Fibroblast of the conjunctiva (primary cell): ENCODE measurements around the gene SNX25.
"Not testable (repeated sequence)": the region's sequence is repeated elsewhere in the genome, so short reads cannot be mapped to it uniquely, and the experiment has no call there.

Source experiments
- DNase-seq: peaks from one replicate; pipeline ENCODE4 v3.0.0-alpha.2; 2010; ENCODE audit warnings: low read depth

SNX25 gene

DNA sequence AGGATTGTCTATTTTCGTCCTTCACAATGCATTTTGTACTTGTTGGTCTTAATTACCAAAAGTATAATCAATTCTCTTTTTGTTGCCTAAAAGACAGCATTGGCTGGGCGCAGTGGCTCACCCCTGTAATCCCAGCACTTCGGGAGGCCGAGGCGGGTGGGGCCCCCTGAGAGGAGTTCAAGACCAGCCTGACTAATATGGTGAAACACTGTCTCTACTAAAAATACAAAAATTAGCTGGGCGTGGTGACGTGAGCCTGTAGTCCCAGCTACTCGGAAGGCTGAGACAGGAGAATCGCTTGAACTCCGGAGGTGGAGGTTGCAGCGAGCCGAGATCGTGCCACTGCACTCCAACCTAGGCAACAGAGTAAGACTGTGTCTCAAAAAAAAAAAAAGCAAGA lies 4.3 kb upstream of the SNX25 start:
- not testable (repeated sequence) for DNase-seq

- no peak for DNase-seq
These were observed 3.6 kb upstream of the SNX25 start for GRCh38 chr4:185205697-185206342.

DNA sequence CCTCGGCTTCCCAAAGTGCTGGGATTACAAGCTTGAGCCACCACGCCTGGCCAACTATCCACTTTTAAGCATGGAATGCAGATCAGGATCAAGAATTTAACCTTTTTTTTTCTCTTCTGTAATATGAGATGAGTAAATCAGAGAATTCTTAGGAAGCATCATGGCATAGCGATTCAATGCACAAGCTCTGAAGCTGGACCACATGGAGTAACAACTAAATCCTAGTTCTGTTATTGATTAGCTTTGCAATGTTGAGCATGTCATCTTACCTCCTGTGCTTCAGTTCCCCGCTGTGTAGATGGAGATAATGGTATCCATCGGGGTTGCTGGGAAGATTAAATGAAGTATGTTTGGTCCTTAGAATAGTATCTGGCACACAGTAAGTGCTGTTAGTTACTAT lies 1.9 kb upstream of the SNX25 start:
- no peak for DNase-seq

- not testable (repeated sequence) for DNase-seq
These were observed 379 bp downstream of the SNX25 start for GRCh38 chr4:185209852-185210101.

GRCh38 chr4:185210102-185210981 lies 944 bp downstream of the SNX25 start:
- DNase-seq: no peak

DNA sequence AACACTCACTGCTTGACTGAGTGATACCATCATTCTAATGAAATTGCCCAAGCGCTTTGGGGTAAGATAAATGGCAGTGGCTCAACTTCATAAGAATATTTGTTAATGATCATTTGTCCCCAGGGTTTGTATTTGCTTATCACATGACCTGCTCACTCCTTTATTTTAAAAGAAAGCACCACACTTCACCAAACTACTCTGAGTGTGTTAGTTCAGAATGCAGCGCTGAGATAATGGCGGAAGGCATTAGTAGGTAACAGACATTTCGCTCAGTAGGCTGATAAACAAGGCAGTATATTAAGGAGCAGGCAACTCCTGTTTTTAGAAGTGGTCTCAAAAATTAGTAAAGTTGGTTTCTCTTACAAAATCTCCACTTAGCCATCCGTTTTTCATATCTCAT lies 1.6 kb downstream of the SNX25 start:
- DNase-seq: no peak

DNA sequence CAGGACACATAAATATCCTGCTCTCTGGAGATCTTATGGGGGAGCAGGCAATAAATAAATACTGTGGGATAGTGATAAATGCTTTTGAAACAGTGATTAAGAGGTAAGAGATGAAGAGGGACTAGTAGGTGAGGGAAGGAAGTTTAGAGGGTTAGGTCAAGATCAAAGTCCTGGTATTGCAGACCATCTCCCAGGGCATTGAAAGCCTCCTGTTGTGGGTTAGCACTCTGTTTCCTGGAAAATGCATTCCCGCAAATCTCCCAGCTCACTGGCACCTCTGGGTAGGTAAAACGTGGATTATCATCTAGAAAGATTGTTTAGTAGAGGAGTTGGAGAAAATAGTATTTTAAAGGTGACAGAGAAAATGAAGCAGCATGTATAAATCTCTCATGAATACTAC lies 2.2 kb downstream of the SNX25 start:
- no peak for DNase-seq

DNA sequence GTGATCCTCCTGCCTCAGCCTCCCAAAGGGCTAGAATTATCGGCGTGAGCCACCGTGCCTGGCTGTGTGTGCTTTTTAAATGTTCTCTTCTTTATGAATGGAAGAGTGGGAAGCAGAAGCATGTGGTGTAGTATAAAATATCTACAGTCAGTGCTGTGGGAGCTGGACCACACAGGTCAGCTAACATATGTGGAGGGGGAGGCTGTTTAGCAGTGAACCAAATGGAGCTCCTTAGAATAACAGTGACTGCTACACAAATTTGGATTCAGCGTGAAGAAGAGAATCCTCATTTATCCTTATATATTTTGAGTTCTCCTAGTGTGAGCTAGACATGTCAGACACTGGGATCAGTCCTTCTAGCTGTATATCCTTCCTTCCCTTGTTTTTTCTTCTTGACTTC lies 3.2 kb downstream of the SNX25 start:
- DNase-seq: no peak

GRCh38 chr4:185213877-185214276 lies 4.5 kb downstream of the SNX25 start:
- DNase-seq: no peak

GRCh38 chr4:185215261-185215660 lies 5.9 kb downstream of the SNX25 start:
- DNase-seq: no peak

DNA sequence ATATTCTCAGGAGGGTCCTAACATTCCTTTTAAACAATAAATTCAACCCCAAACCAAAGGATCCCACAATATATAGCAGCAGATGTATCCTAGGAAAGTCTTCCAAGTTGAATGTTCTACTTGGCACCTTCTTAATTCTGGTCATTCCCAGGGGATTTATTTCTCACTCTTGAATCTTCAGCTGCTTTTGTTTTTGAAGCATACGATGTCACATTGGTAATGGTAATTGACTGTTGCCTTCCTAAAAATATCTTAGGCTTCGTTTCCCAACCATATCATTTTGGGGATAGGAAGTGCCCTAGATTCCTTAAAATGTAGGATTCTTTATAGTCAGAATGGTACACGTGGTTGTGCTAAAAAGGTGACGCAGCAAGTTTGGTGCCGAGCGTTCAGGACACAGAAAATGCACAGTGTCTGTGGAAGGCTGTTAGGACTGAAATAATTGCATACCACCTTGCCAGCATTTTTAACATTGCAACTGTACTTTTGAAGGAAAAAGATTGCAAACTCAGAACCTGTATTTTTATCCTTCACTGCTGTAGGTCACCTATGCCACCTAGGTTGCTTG lies 8.1 kb downstream of the SNX25 start:
- DNase-seq: no peak

GRCh38 chr4:185218312-185218711 lies 8.9 kb downstream of the SNX25 start:
- no peak for DNase-seq

GRCh38 chr4:185219551-185220344 lies 10.3 kb downstream of the SNX25 start:
- peak; percentile 47 for DNase-seq

DNA sequence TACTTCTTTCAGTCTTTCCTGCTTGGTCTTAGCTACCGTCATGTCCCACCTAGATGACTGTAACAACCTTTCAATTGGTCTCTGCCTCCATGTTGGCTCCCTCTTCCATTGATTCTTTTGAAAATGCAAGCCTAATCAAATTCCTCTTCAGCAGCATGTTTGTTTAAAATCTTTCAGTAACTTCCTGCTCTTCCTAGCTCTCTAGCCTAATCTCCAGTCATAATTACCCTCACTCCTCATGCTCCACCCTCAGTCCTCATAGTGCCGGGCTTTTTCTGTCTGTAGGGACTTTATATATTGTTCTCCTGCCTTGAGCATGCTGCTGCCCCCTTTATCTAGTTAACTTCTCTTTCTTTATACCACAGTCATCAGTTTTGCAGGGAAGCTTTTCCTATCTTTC lies 12.1 kb downstream of the SNX25 start:
- DNase-seq: no peak

GRCh38 chr4:185221912-185222311 lies 12.5 kb downstream of the SNX25 start:
- DNase-seq: no peak

GRCh38 chr4:185222598-185222997 lies 13.2 kb downstream of the SNX25 start:
- no peak for DNase-seq

DNA sequence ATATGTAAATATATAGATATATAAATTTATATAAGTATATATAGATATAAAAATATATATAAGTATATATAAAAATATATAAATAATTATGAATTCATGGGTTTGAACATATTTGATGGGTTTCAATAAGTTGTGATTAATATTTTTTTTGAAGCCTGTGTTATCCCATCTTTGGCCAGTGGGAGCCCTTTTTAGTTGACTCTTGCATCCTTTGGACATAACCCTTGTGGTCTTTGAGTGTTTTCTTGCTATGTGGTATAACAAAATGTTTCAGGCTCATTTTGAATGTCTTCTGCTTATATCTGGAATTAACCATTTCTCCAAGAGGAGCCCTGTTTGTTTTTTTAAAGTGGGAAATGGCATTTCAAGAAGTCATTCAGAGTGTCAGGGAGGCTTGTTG lies 15.2 kb downstream of the SNX25 start:
- no peak for DNase-seq

DNA sequence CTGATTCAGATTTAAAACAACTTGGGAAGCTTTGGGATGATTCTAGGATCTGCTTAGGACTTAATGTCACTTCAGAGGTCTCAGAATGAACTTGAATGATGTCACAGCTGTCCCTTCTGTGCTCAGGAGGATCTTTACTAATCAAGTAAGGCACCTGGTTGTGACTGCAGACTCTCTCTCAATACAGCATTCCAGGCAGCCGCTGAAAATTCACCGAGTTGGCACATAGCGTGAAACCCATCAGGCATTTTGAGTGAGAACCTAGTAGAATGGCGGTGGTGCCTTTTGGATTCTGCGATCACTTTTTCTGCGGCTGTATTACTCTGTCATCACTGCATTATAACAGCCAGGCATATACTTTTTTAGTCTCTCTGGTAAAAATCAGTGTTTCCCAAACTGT lies 16.5 kb downstream of the SNX25 start:
- no peak for DNase-seq

GRCh38 chr4:185227131-185227551 lies 17.7 kb downstream of the SNX25 start:
- DNase-seq: no peak

DNA sequence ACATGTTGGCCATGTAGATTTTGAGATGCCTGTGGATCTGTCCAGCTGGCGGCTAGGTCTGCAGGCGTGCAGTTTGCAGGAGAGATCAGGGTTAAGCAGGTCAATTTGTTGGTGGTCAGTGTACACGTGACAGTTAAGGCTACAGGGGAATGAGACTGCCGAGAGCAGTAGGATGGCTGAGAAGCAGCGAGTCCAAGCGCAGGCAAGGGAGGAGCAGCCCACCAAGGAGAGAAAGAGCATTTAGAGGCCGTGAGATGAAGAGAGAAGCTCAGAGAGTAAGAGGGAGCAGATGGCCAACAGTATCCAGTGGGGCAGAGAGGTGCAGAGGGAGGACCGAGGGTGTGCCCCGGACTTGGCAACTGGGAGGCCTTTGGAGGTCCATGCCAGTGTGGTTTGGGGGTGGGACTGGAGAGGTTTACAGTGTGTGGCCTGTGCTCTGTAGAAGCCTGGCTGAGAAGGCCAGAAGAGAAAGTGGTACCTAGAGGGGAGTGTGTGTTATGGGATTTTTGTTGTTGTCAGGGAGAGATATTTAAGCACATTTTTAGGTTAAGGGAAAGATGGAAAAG lies 18.4 kb downstream of the SNX25 start:
- DNase-seq: no peak

DNA sequence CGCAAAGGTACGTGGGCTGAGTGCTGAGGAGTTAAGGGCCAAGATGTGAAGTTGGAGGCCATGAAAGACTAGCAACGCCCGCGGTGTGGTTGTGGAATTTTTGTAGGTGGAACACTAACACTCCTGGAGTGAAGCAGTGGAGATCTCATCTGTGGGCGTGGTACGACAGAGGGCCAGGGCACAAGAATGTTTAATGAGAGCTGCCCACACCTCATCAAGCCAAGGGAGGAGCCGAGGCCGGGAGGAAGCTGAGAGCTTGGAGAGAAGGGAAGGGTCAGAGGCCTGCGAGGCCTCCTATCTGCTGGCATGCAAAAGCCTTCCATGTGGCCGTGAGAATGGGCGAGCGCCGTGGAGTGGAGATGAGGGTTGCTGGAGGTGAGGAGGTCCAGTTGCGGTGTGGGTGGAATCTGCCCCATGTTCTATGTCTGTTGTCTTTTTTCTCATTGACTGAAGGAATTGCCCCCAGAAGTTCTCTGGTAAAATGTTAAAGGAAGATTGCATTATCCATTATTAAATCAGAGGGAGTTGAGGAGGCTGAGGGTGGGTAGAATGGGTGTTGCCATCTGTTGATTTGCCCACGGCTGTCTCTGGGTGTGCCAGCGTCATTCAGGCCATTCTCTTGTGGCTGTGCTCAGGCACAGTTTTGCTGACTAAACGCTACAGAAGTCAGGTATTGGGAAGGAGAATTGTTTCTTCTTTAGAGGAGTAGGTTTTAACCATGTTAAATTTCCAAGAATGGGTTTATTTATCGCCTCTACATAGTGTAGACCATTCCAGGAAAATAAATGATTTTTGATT lies 19.8 kb downstream of the SNX25 start:
- DNase-seq: no peak

- DNase-seq: no peak
These were observed 23.0 kb downstream of the SNX25 start for GRCh38 chr4:185232370-185232769.
